PC-3 (cell line): ENCODE data around the gene INPP5K. TPM values are rescaled to one million over a fixed set of nuclear protein-coding genes. Genes with fewer than 3 reads are reported as not detected.

Source experiments
- ATAC-seq: fragments of 200-7000 bp; cut with Tn5 transposase; 2 replicates; pipeline ENCODE4 v1.9.1; 2020; ENCODE audit warnings: mild to moderate bottlenecking, moderate library complexity
- BruUV-seq: library from RNA; stranded (reverse); fragments of 400-500 nt; replicated peaks from 2 replicates; lab custom pipeline; 2021; lab: Mats Ljungman, UMichigan
- CTCF ChIA-PET: fragments of 300-600 bp; sonication (Branson Sonifier 250); formaldehyde crosslinking; loops from one replicate; lab custom pipeline; 2022; ENCODE audit warnings: antibody characterized with exemption; lab: Charles Lee
- POLR2A ChIA-PET: fragments of 300-600 bp; sonication (Branson Sonifier 250); formaldehyde crosslinking; loops from one replicate; lab custom pipeline; 2022; ENCODE audit warnings: antibody characterized with exemption; ENCODE audit not compliant: unreplicated experiment; lab: Charles Lee
- DNase-seq: peaks from one replicate; pipeline ENCODE4 v3.0.0-alpha.2; 2015
- H2AFZ ChIP-seq: fragments of 300-600 bp; sonication (generic); 2 replicates; pipeline ENCODE4 v1.6.0; 2016; ENCODE audit warnings: antibody characterized with exemption, low read length
- H3F3A ChIP-seq: fragments of 300-600 bp; sonication (generic); one replicate; pipeline ENCODE4 v1.6.0; 2017; ENCODE audit warnings: antibody characterized with exemption, low read length, control low read depth, mild to moderate bottlenecking; ENCODE audit not compliant: unreplicated experiment
- H3K27ac ChIP-seq: fragments of 300-600 bp; sonication (generic); 2 replicates; pipeline ENCODE4 v1.5.1; 2016; ENCODE audit warnings: mild to moderate bottlenecking, low read length
- H3K27me3 ChIP-seq: fragments of 300-600 bp; sonication (generic); 2 replicates; pipeline ENCODE4 v1.6.1; 2016; ENCODE audit warnings: low read length, mixed read lengths
- H3K36me3 ChIP-seq: fragments of 300-600 bp; sonication (generic); 2 replicates; pipeline ENCODE4 v1.6.1; 2016; ENCODE audit warnings: low read depth, mixed run types, low read length, mixed read lengths
- H3K4me1 ChIP-seq: fragments of 300-600 bp; sonication (generic); 2 replicates; pipeline ENCODE4 v1.5.1; 2016; ENCODE audit warnings: low read length; ENCODE audit not compliant: insufficient read depth
- H3K4me2 ChIP-seq: fragments of 300-600 bp; sonication (generic); 2 replicates; pipeline ENCODE4 v1.6.0; 2016; ENCODE audit warnings: low read length
- H3K4me3 ChIP-seq: fragments of 300-600 bp; sonication (generic); 2 replicates; pipeline ENCODE4 v1.5.1; 2016; ENCODE audit warnings: mild to moderate bottlenecking, low read length, mixed read lengths
- H3K79me2 ChIP-seq: fragments of 300-600 bp; sonication (generic); 2 replicates; pipeline ENCODE4 v1.6.1; 2017; ENCODE audit warnings: low read length, mixed read lengths
- H3K9ac ChIP-seq: fragments of 300-600 bp; sonication (generic); 2 replicates; pipeline ENCODE4 v1.6.0; 2016; ENCODE audit warnings: mild to moderate bottlenecking, low read length
- H3K9me2 ChIP-seq: fragments of 300-600 bp; sonication (generic); replicated peaks from 2 replicates; pipeline ENCODE4 v1.6.1; 2016; ENCODE audit warnings: mixed run types, low read length, mixed read lengths
- H3K9me3 ChIP-seq: fragments of 300-600 bp; sonication (generic); 2 replicates; pipeline ENCODE4 v1.6.1; 2016; ENCODE audit warnings: low read length, mixed read lengths
- H4K20me1 ChIP-seq: fragments of 300-600 bp; sonication (generic); 2 replicates; pipeline ENCODE4 v1.6.1; 2016; ENCODE audit warnings: low read length, mixed read lengths
- CTCF ChIP-seq: fragments of 300-600 bp; sonication (generic); conservative IDR thresholded peaks from 2 replicates; pipeline ENCODE4 v1.5.1; 2017; ENCODE audit warnings: antibody characterized with exemption, low read depth, mild to moderate bottlenecking, low read length
- EZH2 ChIP-seq: fragments of 300-600 bp; sonication (generic); IDR thresholded peaks from one replicate; pipeline ENCODE4 v1.6.1; 2017; ENCODE audit warnings: antibody characterized with exemption, mild to moderate bottlenecking, low read length; ENCODE audit not compliant: unreplicated experiment
- EZH2phosphoT487 ChIP-seq: fragments of 300-600 bp; sonication (generic); IDR thresholded peaks from 2 replicates; pipeline ENCODE4 v1.6.1; 2018; ENCODE audit warnings: mild to moderate bottlenecking, antibody characterized with exemption, low read length, borderline replicate concordance
- intact Hi-C: fragments of 100-400 bp; cut with micrococcal nuclease; formaldehyde crosslinking; loops from 2 replicates; pipeline ENCODE4 v1.9.0; 2023
- total RNA-seq: library from RNA; depleted of rRNA; stranded (reverse); fragments of >200 nt; gene quantifications from 2 replicates; pipeline ENCODE4 v1.2.3, GENCODE V29; 2014

Gene INPP5K
- total RNA-seq, 1 experiment from 2014 or later = 52.6 TPM

- no peak overlapping the region for H3K9ac ChIP-seq
- TF ChIP-seq EZH2phosphoT487 = no peak
- no peak for TF ChIP-seq CTCF
- no peak for TF ChIP-seq EZH2
- no peak overlapping the region for H2AFZ ChIP-seq
- no peak overlapping the region for H3K4me3 ChIP-seq
- H3K36me3 ChIP-seq = no peaks in the 10 kb centered on the region
- no TSS peak for BruUV-seq
- H3K79me2 ChIP-seq = no peaks in the 10 kb centered on the region; the same call in 1 of the 2 replicates
- H3K27ac ChIP-seq = no peak overlapping the region
- no peaks in the 10 kb centered on the region for H4K20me1 ChIP-seq
- DNase-seq (no peak), ATAC-seq (no peak)
- no peaks in the 10 kb centered on the region for H3K9me2 ChIP-seq
- CTCF ChIA-PET = no interaction called here
- H3K4me2 ChIP-seq = no peak overlapping the region
- no peaks in the 10 kb centered on the region for H3K9me3 ChIP-seq
- H3F3A ChIP-seq = no peaks in the 10 kb centered on the region
- POLR2A ChIA-PET = interaction anchor here (1.7 kb wide), 1 partner anchor 19 kb away, joined by 4 read pairs; the partner anchor contains the start of gene INPP5K
- intact Hi-C loops = no loop called here
- no peaks in the 10 kb centered on the region for H3K27me3 ChIP-seq
- H3K4me1 ChIP-seq = peaks cover 2% of the 10 kb centered on the region; the same call in 1 of the 2 replicates
These were observed 18.6 kb downstream of the INPP5K start for GRCh38 chr17:1497831-1498230.

- Histone ChIP-seq H3K4me1 (peaks cover 4% of the 10 kb centered on the region; the same call in 1 of the 2 replicates), H3K4me3 (no peak overlapping the region), H4K20me1 (no peaks in the 10 kb centered on the region), H2AFZ (no peak overlapping the region), H3K27ac (no peak overlapping the region), H3K9ac (no peak overlapping the region), H3K36me3 (no peaks in the 10 kb centered on the region), H3K79me2 (peaks cover 6% of the 10 kb centered on the region), H3K27me3 (no peaks in the 10 kb centered on the region), H3K9me2 (no peaks in the 10 kb centered on the region), H3K4me2 (no peak overlapping the region), H3F3A (no peaks in the 10 kb centered on the region), H3K9me3 (no peaks in the 10 kb centered on the region)
- ChIA-PET POLR2A (no interaction called here), CTCF (no interaction called here)
- ATAC-seq (no peak), DNase-seq (no peak)
- TF ChIP-seq EZH2phosphoT487 (no peak), CTCF (no peak), EZH2 (no peak)
- intact Hi-C loops = no loop called here
- no TSS peak for BruUV-seq
These were observed 19.5 kb downstream of the INPP5K start for GRCh38 chr17:1496869-1497268.

- no peak overlapping the region for H2AFZ ChIP-seq
- no peak overlapping the region for H3K9ac ChIP-seq
- intact Hi-C loops = no loop called here
- ChIA-PET CTCF (no interaction called here), POLR2A (no interaction called here)
- H3K9me2 ChIP-seq = no peaks in the 10 kb centered on the region
- H4K20me1 ChIP-seq = no peaks in the 10 kb centered on the region
- no peaks in the 10 kb centered on the region for H3K9me3 ChIP-seq
- H3K4me3 ChIP-seq = no peak overlapping the region
- no peaks in the 10 kb centered on the region for H3F3A ChIP-seq
- no peaks in the 10 kb centered on the region for H3K27me3 ChIP-seq
- ATAC-seq = no peak
- peaks cover 15% of the 10 kb centered on the region for H3K79me2 ChIP-seq
- BruUV-seq = no TSS peak
- H3K4me2 ChIP-seq = no peak overlapping the region
- H3K36me3 ChIP-seq = no peaks in the 10 kb centered on the region
- no peak for DNase-seq
- TF ChIP-seq EZH2phosphoT487 = no peak
- TF ChIP-seq EZH2 = no peak
- no peak for TF ChIP-seq CTCF
- no peak overlapping the region for H3K27ac ChIP-seq
- peaks cover 4% of the 10 kb centered on the region; the same call in 1 of the 2 replicates for H3K4me1 ChIP-seq
These were observed 21.0 kb downstream of the INPP5K start for GRCh38 chr17:1495265-1495989.
